Measurements from ENCODE around the gene MTMR2.

Gene MTMR2

DNA sequence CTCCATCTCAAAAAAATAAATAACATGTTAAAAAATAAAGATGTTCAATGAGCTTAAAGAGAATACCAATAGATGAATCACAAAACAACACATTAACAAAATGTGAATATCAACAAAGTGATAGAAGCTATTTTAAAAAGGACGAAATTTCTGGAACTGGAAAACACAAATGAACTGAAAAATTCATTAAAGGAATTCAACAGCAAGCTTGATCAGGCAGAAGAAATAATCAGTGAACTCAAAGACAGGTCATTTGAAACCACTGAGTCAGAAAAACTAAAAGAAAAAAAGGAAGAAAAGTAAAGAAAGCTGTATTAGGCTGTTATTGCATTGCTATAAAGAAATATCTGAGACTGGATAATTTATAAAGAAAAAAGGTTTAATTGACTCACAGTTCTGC, 7.0 kb upstream of the MTMR2 start:
- no peak overlapping the region for H3K4me3 ChIP-seq (ENCODE audit: control insufficient read depth, low read depth, low read length)
- no peak for DNase-seq (ENCODE audit: low read depth)
- TF ChIP-seq, protein P1, sequence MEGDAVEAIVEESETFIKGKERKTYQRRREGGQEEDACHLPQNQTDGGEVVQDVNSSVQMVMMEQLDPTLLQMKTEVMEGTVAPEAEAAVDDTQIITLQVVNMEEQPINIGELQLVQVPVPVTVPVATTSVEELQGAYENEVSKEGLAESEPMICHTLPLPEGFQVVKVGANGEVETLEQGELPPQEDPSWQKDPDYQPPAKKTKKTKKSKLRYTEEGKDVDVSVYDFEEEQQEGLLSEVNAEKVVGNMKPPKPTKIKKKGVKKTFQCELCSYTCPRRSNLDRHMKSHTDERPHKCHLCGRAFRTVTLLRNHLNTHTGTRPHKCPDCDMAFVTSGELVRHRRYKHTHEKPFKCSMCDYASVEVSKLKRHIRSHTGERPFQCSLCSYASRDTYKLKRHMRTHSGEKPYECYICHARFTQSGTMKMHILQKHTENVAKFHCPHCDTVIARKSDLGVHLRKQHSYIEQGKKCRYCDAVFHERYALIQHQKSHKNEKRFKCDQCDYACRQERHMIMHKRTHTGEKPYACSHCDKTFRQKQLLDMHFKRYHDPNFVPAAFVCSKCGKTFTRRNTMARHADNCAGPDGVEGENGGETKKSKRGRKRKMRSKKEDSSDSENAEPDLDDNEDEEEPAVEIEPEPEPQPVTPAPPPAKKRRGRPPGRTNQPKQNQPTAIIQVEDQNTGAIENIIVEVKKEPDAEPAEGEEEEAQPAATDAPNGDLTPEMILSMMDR (IDR thresholded peaks at IDR 0.05; ENCODE audit: control insufficient read depth, insufficient read depth, low read depth, low read length, missing control alignments), result no peak

GRCh38 chr11:95926726-95927125, 2.8 kb upstream of the MTMR2 start:
- no peak overlapping the region for H3K4me3 ChIP-seq (ENCODE audit: control insufficient read depth, low read depth, low read length)
- TF ChIP-seq, protein P1 (IDR thresholded peaks at IDR 0.05; ENCODE audit: control insufficient read depth, insufficient read depth, low read depth, low read length, missing control alignments), result no peak
- DNase-seq (ENCODE audit: low read depth), result no peak

DNA sequence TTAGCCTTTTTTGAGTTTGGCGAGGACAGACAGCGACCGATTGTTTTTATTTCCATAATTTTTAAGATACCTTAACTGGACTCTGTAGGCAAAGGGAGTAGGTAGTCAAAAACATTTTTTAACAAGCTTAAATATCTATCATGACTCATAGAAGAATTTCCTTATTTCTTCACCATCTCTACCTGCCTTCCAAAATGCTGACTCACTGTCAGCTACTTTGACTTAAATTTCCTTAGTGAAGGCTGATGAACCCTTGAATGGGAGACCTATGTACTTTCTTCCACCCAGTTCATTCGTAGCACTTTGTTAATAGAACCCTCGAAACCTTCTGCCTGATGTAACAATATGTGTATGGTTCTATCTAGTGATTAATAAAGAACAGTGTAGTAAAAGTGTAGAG, 1.1 kb upstream of the MTMR2 start:
- DNase-seq (ENCODE audit: low read depth), result no peak
- TF ChIP-seq, protein P1 (IDR thresholded peaks at IDR 0.05; ENCODE audit: control insufficient read depth, insufficient read depth, low read depth, low read length, missing control alignments), result no peak
- peak overlapping the region; percentile 69 for H3K4me3 ChIP-seq (ENCODE audit: control insufficient read depth, low read depth, low read length)

GRCh38 chr11:95924414-95924760, 480 bp upstream of the MTMR2 start:
- H3K4me3 ChIP-seq (ENCODE audit: control insufficient read depth, low read depth, low read length), result peak overlapping the region; percentile 69
- DNase-seq (ENCODE audit: low read depth), result no peak
- TF ChIP-seq, protein P1 (IDR thresholded peaks at IDR 0.05; ENCODE audit: control insufficient read depth, insufficient read depth, low read depth, low read length, missing control alignments), result no peak

DNA sequence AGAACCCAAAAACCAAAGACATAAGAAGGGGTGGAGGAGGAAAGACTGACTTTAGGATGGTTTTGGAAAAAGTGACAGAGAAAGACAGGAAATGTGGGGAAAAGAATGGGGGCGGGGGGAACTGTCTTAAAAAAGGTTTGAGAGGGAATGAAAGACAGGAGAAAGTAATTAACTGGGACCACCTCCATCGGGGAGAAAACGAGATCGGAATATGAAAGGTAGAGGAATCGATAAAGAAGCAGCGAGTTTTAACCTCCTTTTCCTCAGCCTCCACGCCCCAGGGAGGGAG, 524 bp downstream of the MTMR2 start:
- TF ChIP-seq, protein P1 (IDR thresholded peaks at IDR 0.05; ENCODE audit: control insufficient read depth, insufficient read depth, low read depth, low read length, missing control alignments), result no peak
- H3K4me3 ChIP-seq (ENCODE audit: control insufficient read depth, low read depth, low read length), result peak overlapping the region; percentile 69
- no peak for DNase-seq (ENCODE audit: low read depth)

DNA sequence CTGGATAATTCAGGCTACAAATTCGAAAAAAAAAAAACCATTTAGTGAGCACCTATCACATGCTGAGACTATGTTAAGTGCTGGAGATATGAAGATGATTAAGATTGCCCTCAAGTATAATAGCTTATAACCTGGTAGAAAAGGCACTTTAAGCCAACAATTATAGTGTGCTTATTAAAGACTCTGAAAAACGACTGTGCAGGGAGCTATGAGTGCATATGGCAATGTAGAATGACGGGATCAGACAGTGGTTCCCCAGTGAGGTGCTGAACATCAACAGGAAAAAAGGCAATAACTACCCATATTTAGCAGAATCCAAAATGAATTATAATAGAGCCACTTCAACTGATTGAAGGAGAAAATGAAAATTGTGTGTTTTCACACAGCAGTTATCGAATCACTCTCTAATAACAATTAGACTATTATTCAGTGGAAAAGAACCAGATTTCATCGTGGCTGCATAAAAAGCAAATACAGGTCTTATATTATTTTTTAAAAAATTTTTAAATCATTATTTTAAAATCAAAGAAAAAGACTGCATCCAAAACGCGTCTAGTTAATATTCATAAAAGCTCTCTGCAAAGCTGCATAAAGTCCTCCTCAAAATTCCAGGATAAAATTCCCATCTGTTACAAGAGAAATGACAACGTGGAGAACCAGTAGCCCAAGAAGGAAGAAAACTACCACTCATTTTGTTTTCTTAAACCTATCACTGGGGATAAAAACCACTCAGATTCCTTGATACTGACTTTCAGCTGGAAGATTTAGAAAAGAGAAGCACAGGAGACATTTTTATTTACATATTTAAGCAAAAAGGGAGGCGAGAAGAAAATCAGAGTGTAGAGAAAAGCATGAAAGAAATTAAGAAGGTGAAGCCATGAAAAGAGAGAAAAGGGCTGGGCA, 1.1 kb downstream of the MTMR2 start:
- DNase-seq (ENCODE audit: low read depth), result no peak
- TF ChIP-seq, protein P1 (IDR thresholded peaks at IDR 0.05; ENCODE audit: control insufficient read depth, insufficient read depth, low read depth, low read length, missing control alignments), result no peak
- H3K4me3 ChIP-seq (ENCODE audit: control insufficient read depth, low read depth, low read length), result peak overlapping the region; percentile 69
